Measurements from ENCODE around the gene GCAT. TPM values are rescaled to one million over a fixed set of nuclear protein-coding genes. Genes with fewer than 3 reads are reported as not detected.

GCAT gene
- total RNA-seq, 4 donors from 2014 or later, result 14.3 to 22.5 (median 20.7) TPM

DNA sequence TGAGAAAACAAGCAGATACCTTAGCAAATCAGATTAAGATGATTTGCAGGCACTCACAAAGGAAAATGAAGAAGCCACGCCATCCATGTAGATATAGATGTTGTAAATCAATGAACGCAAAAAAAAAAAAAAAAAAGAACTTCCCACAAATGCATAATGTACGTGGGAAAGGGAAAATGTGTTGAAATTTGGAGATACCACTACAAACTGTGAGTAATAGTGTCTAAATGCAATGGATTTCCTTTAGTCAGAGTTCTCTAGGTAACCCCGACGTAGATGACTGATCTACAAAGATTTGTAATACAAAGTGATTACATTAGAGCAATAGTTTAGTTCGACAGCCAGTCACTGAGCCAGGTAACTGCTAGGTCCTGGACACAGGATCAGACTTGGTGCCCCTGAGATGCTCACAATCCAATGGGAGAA, 37.2 kb downstream of the GCAT start:
- TF ChIP-seq CTCF (IDR thresholded peaks at IDR 0.05) (no peak), POLR2A (IDR thresholded peaks at IDR 0.05) (no peak)
- H3K27ac ChIP-seq, result peak overlapping the region; percentile 72 to 95 (median 86)
- intact Hi-C loops (cut with DNase I), result no loop called here

GRCh38 chr22:37846433-37846832, 38.7 kb downstream of the GCAT start:
- 81 to 84% methylated on average over 2 of the region's 2 CpGs for WGBS, 2 donors
- Histone ChIP-seq H3K9me3 (no peaks in the 10 kb centered on the region), H3K4me1 (peaks cover 20 to 50% (median 26%) of the 10 kb centered on the region in 3 donors), H3K27ac (no peak overlapping the region), H3K27me3 (no peaks in the 10 kb centered on the region), H3K4me3 (no peak overlapping the region), H3K36me3 (peaks cover 0 to 6% (median 3%) of the 10 kb centered on the region in 3 donors)
- intact Hi-C loops (cut with DNase I), result no loop called here
- DNase-seq, result no peak
- TF ChIP-seq CTCF (IDR thresholded peaks at IDR 0.05), result no peak
- no peak for TF ChIP-seq POLR2A (IDR thresholded peaks at IDR 0.05)

More for the DNA sequence above, 37.2 kb downstream of the GCAT start:
- DNase-seq, result no peak
- Histone ChIP-seq H3K4me1 (peaks cover 11 to 35% (median 20%) of the 10 kb centered on the region in 3 donors), H3K27me3 (no peaks in the 10 kb centered on the region), H3K4me3 (peak overlapping the region; percentile 63 to 93 (median 84)), H3K9me3 (no peaks in the 10 kb centered on the region), H3K36me3 (peaks cover 2 to 4% (median 2%) of the 10 kb centered on the region in 3 donors)
- WGBS, 2 donors, result 78 to 80% methylated on average over 6 of the region's 6 CpGs

DNA sequence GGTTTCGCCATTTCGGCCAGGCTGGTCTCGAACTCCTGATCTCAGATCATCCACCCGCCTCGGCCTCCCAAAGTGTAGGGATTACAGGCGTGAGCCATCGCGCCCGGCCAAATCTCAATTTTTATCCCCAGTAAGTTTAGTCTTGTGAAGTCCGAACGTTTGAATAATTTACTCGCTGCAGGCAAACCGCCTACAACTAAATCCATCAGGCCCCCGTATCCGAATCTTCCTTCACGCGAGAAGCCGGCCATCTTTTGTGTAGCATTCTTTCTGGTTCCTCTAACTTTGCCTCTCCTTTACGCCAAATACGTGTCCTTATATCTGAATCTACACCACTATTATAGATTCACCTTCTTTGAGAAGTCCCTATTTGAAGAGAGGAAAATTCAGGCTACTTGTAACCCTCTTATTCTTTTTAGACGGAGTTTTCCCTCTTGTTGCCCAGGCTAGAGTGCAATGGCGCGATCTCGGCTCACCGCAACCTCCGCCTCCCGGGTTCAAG, 40.9 kb downstream of the GCAT start:
- intact Hi-C loops (cut with DNase I), result no loop called here
- Histone ChIP-seq H3K4me1 (peaks cover 11 to 51% (median 15%) of the 10 kb centered on the region in 3 donors), H3K4me3 (peak overlapping the region; percentile 66 to 91 (median 76)), H3K9me3 (no peaks in the 10 kb centered on the region), H3K27me3 (no peaks in the 10 kb centered on the region), H3K27ac (peak overlapping the region; percentile 90 to 96 (median 92)), H3K36me3 (peaks cover 0 to 28% (median 20%) of the 10 kb centered on the region in 3 donors)
- no peak for TF ChIP-seq CTCF (IDR thresholded peaks at IDR 0.05)
- no peak for DNase-seq
- WGBS, 2 donors, result 27 to 49% methylated on average over 26 to 27 of the region's 27 CpGs

DNA sequence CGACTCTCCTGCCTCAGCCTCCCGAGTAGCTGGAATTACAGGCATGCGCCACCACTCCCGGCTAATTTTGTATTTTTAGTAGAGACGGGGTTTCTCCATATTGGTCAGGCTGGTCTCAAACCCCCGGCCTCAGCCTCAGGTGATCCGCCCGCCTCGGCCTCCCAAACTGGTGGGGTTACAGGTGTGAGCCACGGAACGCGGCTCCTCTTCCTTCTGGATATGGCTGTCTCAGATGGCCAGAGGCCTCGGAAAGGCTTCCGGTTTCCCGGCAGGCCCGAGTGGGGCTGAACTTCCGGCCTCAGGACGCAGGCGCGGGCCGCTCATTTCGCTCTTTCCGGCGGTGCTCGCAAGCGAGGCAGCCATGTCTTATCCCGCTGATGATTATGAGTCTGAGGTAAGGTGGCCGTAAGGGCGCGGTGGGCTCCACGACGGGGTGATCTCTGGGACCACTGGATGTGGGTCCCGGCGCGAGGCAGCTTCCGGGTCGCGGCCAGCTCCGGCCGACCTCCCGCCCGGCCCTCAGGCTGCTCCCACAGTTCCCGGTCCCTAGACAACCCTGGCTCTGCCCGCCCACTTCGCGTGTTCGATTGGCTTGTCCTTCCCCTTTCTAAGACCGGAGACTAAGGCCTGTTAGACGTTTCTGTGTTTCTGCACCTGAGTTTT, 41.5 kb downstream of the GCAT start, which contains the start of gene EIF3L:
EIF3L (plus strand) TSS at position 331 of the 663 bp plus-strand sequence; CDS start at position 362, 31 bp downstream.
- Histone ChIP-seq H3K4me1 (peaks cover 11 to 56% (median 15%) of the 10 kb centered on the region in 3 donors), H3K36me3 (peaks cover 0 to 34% (median 21%) of the 10 kb centered on the region in 3 donors), H3K4me3 (peak within 1 kb of the TSS; percentile 66 to 91 (median 76)), H3K9me3 (no peaks in the 10 kb centered on the region), H3K27me3 (no peaks in the 10 kb centered on the region), H3K27ac (peak within 1 kb of the TSS; percentile 90 to 96 (median 92))
- peak; percentile 41 for DNase-seq
- 3 to 6% methylated on average over 9 to 13 of the region's 49 CpGs for WGBS, 2 donors
- intact Hi-C loops (cut with DNase I), result no loop called here
- peak in 3 of 4 donors; percentile 66 to 85 (median 84) for TF ChIP-seq POLR2A (IDR thresholded peaks at IDR 0.05)
- peak in 2 of 6 experiments; percentile 14 for TF ChIP-seq CTCF (IDR thresholded peaks at IDR 0.05)

GRCh38 chr22:37850801-37851200, 43.1 kb downstream of the GCAT start:
- no peak overlapping the region for H3K4me3 ChIP-seq
- no peaks in the 10 kb centered on the region for H3K9me3 ChIP-seq
- peaks cover 0 to 50% (median 28%) of the 10 kb centered on the region in 3 donors for H3K36me3 ChIP-seq
- H3K27me3 ChIP-seq, result no peaks in the 10 kb centered on the region
- intact Hi-C loops (cut with DNase I), result no loop called here
- WGBS, 2 donors, result 65 to 73% methylated on average over 4 of the region's 4 CpGs
- no peak for DNase-seq
- peaks cover 11 to 64% (median 15%) of the 10 kb centered on the region in 3 donors for H3K4me1 ChIP-seq
- H3K27ac ChIP-seq, result no peak overlapping the region
- TF ChIP-seq CTCF (IDR thresholded peaks at IDR 0.05) (no peak), POLR2A (IDR thresholded peaks at IDR 0.05) (no peak)

Measured in esophagus squamous epithelium (tissue), 5 donors.